GM18498 (cell line): ENCODE measurements around the gene ZNF736.
A peak's percentile ranks its signal among the peaks of the same experiment; 100 is the strongest.
"Not testable (repeated sequence)": the region's sequence is repeated elsewhere in the genome, so short reads cannot be mapped to it uniquely, and the experiment has no call there.

Experiments used
- ATAC-seq: cut with Tn5 transposase; IDR thresholded peaks from one replicate; pipeline ENCODE4 v1.9.1; 2021; ENCODE audit warnings: mild to moderate bottlenecking, moderate library complexity; ENCODE audit not compliant: unreplicated experiment

ZNF736 gene

DNA sequence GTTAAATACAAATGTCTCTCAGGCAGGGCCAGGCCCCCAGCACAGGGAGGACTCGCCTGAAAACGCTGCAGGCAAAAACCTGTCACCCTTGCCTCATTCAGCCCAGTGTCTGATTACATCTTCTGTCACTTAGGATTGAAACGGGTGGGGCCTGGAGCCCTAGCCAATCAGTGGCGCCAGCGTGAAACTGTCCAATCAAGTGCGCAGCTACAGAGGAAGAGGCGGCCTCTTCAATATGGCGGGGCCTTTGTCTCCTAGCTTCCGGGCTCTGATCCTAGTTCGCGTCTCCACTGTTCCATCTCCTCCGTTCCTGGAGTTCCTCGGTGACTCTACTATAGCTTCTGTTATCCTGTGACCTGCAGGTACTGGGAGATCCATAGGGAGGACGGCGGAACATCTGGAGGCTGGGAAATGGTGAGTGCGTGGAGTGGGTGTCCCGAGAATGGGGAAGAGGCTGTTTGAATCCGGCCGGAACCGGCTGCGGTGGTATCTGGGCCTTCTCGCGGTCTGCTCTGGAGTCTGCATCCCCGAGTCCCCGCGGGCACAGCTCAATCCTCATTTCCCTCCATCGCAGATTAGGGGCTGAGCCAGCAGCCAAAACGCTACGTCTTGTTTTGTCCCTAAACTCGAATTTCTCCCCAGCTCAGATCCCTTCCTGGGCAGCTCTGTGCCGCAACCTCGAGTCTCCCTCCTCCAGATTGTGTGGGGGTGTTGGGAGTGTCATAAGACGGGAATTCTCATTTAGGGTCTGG, at the start of gene ZNF736:
Gene ZNF736 (plus strand): TSS at position 222 of the 752 bp plus-strand sequence. CDS start 190 bp downstream, at position 412.
- ATAC-seq = peak; percentile 100

DNA sequence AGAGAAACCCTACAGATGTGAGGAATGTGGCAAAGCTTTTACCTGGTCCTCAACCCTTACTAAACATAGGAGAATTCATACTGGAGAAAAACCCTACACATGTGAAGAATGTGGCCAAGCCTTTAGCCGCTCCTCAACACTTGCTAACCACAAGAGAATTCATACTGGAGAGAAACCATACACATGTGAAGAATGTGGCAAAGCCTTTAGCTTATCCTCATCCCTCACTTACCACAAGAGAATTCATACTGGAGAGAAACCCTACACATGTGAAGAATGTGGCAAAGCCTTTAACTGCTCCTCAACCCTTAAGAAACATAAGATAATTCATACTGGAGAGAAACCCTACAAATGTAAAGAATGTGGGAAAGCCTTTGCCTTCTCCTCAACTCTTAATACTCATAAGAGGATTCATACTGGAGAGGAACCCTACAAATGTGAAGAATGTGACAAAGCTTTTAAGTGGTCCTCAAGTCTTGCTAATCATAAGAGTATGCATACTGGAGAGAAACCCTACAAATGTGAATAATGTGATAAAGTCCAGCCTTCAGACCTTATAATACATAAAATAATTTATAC, 47.3 kb upstream of the ZNF736 start:
- no peak for ATAC-seq

DNA sequence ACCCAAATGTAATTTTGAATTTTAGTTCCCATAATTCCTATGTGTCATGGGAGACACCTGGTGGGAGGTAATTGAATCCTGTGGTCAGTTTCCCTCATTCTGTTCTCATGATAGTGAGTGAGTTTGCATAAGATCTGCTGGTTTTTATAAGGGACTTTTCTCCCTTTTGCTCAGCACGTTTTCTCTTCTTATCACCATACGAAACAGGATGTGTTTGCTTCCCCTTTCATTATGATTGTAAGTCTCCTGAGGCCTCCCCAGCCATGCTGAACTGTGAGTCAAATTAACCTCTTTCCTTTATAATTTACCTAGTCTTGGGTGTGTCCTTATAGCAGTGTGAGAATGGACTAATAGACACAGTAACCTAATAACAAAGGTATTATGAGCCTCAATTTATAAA, 36.1 kb upstream of the ZNF736 start:
- no peak for ATAC-seq

DNA sequence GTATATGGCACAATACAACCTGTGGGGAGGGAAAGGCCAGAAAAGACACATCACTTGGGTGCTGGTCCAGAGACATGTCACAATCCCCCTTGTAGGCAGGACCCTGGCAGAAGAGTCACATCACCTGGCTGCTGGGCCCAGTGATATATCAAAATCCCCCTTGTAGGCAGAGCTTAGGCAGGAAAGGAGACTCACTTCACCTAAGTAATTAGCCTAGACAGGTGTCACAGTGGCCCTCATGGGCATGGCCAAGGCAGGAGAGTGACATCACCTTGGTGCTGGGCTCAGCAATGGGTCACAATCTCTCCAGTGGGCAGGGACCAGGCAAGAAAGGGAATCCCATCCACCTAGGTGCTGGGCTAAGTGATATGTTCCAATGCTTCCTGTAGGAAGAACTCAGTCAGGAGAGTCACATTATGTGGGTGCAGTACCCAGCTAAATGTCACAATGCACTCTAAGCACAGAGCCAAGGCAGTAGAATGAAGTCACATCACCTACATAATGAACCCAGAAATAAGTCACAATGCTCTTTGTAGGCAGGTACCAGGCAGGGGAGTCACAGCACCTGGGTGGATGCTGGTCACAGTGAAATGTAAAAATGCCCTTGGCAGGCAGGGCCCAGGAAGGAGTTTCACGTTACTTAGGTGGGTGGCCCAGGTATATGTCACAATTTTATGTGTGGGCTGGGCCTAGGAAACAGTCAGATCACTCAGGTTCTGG, 18.9 kb upstream of the ZNF736 start:
- no peak for ATAC-seq

DNA sequence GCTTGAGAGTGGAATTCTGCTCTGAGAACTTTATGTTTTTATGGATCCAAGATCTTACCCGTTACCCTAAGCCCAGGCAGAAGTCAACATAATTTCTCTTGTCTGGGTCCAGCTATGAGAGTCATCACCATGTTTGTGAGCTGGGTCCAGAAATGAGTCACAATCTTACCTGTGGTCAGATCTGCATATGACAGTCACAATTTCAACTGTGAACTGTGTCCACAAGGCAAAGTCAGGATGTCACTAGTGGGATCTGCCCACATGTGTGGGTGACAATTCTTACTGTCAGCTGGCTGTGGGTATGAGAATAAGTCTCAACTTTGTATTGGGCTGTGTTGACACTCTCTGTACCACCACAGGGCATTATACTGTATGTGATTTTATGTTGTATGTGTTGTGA, 16.3 kb upstream of the ZNF736 start:
- ATAC-seq = not testable (repeated sequence)

DNA sequence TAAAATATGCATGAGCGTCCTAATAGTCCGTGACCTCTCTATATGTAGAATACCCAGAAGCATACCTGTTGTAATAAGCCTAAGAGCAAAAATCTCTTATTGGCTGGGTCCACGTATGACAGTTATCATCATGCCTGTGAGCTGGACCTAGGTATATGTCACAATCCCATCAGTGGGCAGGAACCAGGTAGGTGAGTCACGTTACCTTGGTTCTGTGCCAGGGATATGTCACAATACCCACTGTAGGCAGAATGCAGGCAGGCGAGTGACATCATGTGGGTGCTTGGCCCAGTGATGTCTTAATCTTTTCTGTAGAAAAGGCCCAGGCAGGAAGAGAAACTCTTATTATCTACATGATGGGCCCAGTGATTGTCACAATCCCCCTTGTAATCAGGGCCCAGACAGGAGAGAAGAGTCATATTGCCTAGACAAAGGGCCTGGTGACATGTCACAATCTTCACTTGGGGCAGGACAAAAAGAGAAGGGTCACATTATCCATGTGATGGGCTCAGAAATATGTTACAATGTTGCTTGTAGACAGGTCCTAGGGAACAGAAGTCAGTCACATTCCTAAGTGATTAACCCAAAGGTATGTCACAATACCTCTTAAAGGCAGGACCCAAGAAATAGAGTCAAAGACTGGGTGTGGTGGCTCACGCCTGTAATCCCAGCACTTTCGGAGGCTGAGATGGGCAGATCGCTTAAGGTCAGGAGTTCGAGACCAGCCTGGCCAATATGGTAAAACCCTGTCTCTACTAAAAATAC, 12.9 kb upstream of the ZNF736 start:
- no peak for ATAC-seq

DNA sequence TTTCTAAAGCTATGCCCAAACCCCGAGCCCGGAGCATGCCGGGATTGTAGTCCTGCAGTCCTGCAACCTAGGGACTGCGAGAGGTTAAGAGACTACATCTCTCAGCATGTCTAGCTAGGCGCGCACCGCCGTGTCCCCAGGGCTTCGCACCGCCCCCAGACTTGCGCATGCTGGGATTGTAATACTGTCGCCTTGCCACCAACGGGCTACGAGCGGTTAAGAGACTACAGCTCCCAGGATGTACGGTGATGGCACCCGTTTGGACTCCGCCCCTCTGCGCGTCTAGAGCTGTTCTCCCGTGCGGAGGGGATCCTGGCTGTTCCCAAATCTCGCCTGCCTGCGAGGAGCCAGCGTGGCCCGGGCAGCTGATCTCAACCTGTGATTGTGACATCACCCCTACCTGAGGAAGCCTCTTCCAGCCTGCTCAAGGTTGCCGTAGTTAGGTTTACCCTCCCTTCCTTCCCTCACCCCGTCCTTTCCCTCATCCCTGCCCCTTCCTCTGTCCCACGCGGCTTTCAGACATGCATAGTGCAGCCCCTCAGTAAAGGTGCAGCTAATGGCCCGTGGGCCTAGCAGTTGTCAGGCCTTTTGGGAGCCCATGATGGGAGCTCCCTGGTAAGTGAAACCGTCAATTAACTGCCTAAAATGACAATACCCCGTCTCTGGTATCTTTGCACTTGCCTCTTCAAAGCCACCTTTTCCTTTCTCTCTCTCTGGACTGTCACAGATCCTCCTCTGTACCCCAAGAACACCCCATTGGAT, 6.3 kb upstream of the ZNF736 start:
- ATAC-seq = peak; percentile 99

DNA sequence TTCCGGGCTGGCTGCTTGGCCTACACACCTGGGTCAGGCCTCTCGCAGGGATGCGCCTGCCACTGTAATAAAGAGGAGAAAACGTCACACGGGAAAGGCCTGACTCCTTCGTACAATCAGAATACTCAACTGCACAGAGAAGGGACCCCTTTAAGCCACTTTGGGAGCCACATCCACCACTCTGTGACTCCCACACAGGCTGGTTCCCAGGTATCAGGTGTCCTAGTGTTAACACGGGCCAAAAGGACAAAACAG, 5.8 kb upstream of the ZNF736 start:
- ATAC-seq = no peak

DNA sequence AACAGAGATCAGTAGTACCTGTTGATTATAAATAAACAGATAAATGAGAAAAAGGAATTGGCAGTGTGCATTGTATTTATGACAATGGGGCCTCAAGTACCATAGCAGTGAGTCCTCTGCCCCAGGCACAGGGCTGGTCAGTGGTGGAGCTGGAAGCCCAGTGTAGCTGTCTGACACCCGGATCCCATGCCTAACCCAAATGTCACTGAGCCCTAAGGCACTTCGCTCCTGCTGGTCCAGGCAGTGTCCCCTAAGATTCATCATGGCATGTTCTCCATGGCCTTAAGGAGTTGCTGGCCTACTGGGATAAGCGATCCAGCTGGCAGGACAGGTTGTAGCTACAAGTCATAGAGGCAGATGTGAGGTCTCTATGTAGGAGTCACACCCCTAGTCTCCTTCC, 3.3 kb upstream of the ZNF736 start:
- no peak for ATAC-seq

DNA sequence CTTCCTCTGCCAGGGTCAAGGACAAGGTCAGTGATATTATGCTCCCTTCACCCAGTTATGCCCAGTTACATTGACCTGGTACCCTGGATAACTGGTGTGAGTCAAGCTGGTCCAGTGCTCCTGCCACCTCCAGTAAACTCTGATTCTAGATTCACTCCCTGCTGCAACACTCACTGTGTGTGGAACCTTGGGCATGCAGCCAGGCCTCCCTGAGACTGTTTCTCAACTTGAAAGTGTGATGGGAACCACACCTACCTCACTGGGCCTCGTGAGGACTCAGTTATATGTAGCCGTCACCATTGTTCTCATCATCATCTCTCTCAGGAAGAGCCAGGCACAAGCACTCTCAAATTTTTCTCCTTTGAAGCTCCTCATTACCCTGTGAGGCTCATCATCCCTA, 935 bp upstream of the ZNF736 start:
- ATAC-seq = no peak

DNA sequence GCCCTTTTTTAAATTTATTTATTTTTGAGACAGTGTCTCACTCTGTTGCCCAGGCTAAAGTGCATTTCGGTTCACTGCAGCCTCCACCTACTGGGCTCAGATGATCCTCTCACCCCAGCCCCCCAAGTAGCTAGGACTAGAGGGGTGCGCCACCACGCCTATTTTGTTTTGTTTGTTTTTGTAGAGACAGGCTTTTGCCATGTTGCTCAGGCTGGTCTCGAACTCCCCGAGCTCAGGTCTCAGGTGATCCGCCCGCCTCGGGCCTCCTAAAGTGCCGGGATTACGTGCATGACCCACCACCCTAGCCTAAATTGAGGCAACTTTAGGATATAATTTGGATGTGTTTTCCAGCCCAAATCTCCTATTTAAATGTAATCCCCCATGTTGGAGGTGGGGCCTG, 805 bp downstream of the ZNF736 start:
- ATAC-seq = no peak

DNA sequence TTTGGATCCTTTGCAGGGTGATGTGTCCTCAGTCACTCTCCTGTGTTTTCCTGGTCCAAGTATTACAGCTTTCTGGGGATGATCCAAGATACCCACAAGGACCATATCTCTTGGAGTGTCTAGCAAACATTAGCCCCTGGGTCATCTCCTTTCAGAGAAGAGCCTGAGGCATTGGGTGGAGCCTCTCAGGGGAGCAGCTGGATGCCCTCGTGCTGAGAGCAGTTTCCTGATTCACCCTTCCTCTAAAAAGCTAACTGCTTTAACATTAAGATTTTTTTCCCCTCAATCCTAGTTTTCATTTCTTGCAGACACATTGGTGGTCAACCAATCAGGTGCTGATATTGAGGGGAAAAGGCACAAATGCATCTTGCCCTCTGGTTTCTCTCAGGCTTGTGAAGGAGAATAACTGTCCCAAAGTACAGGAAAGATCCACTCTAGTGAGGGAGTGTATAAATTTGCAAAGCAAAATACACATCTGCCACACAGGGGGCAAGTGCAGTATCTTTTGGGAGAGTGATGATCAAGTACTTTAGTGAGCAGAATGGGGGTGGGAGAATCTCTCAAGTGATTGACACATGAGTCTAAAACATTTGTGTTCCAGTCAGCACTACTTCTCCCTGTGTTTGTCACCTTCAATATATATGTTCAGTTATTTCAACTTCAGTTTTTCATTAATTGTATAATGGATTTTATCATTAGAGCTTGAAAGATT, 2.4 kb downstream of the ZNF736 start:
- ATAC-seq = not testable (repeated sequence)

DNA sequence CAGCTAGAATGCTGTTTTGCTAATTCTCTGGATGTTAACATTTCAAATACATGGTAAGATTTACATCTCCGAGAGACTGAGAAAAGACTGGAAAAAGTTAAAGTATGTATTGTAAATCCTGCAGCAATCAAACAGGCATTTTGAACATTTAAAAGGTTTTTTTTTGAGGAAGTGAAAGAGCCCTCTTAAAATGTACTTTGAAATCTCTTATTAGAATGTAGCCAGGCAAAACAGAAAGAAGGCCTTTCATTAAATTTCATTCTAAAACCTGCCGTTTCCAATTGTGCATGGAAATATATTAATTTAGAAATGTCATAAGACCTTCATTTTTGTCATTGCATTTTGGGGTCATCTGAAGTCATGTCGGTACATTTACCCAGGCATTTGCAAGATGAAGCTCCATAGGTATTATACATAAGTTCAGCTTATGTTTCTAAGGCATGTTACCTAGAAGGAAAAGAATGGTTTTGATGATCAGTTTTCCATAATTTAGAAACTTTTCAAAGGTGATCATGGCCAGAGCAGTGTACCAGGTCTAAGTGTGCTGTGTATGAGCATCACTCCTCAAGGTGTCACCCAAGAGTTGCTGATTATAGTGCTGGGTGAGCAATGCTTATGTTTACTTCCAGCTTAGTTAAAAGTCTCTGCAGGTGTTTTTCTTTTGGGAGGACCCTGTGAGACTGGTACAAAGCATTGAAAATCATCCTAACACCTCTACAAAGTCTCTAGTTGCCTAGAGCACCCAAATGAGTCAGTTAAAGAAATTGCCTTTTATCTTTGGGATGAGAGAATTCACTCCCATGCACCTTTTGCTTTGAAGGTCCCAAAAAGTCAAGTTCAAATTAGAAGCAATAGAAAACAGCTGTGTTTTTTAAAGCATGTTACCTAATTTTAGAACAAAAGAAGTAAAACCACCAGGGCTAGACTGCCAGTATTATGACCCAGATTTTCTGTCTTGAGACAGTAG, 7.1 kb downstream of the ZNF736 start:
- peak; percentile 46 for ATAC-seq

DNA sequence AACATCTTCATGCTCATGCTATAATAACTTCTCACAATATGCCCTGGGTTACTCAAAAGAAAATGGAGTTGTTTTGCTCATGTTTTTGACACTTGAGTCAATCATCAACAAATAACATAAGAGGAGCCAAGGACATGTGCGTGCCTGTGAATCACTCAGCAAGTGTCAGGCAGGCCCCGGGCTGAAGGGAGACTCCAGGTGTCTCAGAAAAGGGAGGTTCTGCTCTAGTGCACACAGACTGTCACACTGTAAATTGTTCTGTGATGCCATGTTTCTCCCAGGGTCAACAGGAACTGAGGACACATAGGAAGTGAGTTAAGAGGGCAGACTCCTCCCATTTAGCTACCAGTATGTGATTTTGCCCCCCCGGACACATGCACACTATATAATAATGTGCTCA, 10.4 kb downstream of the ZNF736 start:
- ATAC-seq = not testable (repeated sequence)

DNA sequence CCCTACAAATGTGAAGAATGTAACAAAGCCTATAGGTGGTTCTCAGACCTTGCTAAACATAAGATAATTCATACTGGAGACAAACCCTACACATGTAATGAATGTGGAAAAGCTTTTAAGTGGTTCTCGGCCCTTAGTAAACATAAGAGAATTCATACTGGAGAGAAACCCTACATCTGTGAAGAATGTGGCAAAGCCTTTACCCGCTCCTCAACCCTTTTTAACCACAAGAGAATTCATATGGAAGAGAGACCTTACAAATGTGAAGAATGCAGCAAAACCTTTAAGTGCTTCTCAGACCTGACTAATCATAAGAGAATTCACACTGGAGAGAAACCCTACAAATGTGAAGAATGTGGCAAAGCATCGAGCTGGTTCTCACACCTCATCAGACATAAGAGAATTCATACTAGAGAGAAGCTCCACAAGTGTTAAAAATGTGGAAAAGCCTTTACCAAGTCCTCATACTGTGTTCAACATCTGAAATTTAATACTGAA, 35.0 kb downstream of the ZNF736 start:
- ATAC-seq = not testable (repeated sequence)

DNA sequence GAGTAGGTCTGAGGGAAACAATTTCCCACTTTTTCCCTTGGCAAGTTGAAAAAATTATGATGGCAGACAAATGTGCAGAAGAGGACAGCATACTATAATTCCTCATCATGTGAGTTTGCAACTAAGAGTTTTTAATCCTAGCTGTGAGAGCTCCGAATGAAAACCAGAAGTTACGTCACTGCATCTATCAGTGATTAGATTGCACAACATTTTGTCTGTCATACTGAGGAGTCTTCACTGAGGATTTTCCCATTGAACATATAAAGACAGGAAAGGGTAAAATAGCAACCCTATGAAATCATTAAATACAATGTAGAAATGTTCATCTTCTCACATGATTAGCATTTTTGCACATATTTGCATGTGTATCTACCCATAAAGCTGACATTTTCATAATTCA, 45.8 kb downstream of the ZNF736 start:
- no peak for ATAC-seq

DNA sequence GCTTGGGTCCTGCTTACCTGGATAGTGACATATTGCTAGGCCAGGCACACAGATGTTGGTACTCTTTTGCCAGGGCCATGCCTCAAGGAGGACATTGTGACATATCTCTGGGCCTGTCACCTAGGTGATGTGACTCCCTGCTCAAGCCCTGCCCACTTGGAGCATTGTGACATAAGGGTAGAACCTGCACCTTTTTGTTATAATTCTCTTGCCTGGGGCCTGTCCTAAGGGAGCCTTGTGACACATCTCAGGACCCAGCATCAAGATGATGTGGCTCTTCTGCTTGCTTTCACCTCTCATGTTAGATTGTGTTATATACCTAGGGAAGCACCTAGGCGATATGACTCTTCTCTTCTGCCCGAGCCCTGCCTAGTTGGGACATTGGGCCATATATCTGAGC, 57.4 kb downstream of the ZNF736 start:
- no peak for ATAC-seq

DNA sequence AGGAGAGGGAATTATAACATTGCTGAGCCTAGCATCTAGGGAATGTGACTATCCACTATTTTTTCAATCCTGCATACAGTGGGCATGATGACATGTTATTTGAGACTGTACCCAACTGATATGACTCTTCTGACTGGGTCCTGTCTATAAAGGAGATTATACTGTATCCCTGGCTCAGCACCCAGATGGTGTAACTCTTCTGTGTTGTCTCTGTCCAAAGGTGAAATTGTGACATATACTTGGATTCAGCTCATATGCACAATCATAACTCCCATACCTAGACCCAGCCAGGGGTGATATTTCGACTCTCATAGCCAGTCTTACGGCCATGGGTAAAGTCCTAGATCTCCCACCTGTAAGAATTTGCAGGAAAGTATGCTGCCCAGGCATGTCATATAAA, 59.3 kb downstream of the ZNF736 start:
- no peak for ATAC-seq

DNA sequence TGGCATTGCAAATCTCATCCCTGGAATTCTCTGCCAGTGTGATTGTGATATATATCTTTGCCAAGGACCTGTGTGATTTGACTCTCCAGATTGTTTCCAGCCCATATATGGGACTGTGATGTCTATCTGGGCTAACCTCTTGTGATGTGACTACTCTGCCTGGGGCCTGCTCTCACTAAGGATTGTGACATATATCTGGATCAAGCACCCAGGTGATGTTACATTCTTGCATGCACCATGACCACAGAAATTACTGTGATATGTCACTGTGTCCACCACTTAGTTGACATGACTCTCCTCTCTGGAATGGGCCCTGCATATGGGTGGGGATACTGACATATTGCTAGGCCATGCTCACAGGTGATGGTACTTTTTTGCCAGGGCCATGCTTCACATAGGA, 86.6 kb downstream of the ZNF736 start:
- no peak for ATAC-seq
